H54 (cell line): Measurements from ENCODE around the gene CCNH.

Experiments
- DNase-seq: peaks from one replicate; pipeline ENCODE4 v3.0.0; 2011; ENCODE audit warnings: low spot score, mixed read lengths; ENCODE audit not compliant: insufficient read length
- FAIRE-seq: peaks from 3 replicates; lab custom pipeline; 2011; peaks lifted over from hg19 to GRCh38; lab: Jason Lieb, UNC
- POLR2A ChIP-seq: IDR thresholded peaks from 2 replicates; pipeline ENCODE4 v1.6.1; 2011; ENCODE audit warnings: low read depth, mild to moderate bottlenecking, low read length

Gene CCNH

DNA sequence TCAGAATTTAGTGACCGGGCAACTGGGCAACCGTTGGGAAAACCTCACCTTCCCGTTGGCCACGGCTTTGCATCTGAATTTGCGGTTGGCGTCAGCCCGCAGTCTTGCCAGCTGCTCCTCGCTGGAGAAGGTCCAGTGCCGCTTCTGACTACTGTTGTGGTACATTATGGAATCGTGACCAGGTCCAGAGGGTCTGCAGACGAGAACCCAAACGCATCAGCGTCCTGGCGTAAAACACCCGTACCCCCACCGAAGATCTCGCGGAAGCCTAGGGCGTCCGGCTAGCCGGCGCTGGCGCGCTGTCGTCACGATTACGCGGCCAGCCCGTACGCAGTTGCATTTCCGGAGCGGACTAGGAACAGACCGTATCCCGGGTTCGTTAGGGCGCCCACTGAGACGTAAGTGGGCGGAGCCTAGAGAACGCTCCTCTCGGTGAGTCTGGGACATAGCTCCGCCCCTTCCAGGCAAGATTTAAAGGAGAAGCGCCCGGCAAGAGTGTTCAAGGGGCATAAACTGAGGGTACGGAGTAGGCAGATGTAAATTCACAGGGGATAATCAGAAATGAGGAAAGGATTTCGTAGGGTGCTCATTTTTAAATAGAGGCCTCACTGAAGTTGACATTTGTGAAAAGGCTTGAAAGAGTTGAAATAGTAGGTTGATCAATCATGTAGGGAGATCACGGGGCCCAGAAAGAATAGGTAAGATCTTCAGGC, at the start of gene CCNH:
CCNH (minus strand) TSS at position 301 of the 713 bp plus-strand sequence; CDS start at position 165, 136 bp downstream.
- peak; percentile 95 for TF ChIP-seq POLR2A
- peak; percentile 94 for FAIRE-seq

DNA sequence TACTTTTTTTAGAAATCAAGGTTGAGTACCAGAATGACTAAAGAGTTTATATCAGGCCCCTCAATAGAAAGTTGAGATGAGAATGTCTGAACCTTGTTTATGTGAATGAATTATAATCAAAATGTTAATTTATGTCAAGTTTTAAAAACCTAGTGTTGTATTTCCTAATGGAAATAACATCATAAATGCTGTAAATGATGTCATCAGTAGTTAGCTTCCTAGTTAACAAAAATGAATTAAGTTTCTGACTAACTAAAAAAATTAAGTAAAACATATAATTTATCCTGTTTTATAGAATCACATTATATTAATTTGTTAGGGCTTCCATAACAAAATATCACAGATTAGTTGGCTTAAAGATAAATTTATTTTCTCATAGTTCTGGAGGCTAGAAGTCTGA, 45.0 kb upstream of the CCNH start:
- no peak for TF ChIP-seq POLR2A
- DNase-seq: no peak
- no peak for FAIRE-seq

More for the DNA sequence above, at the start of gene CCNH:
- peak; percentile 70 for DNase-seq

DNA sequence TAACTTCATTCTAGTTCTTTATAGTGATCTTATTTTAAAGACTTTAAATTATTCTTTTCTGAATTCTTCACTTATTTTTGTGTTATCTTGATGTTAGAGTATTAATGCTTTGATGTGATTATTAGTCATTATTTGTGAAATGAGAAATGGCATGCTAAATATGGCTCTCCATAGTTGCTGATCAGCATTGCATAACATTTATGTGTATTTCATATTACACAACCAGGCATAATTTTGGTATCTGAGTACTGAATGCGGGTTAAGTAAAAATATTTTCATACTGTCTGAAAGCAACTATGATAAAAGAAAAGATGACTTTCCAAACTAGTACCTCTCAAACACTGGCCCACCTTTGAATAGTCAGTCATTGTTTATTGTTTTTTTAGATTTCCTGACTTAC, 41.1 kb upstream of the CCNH start:
- no peak for TF ChIP-seq POLR2A
- DNase-seq (no peak), FAIRE-seq (no peak)

DNA sequence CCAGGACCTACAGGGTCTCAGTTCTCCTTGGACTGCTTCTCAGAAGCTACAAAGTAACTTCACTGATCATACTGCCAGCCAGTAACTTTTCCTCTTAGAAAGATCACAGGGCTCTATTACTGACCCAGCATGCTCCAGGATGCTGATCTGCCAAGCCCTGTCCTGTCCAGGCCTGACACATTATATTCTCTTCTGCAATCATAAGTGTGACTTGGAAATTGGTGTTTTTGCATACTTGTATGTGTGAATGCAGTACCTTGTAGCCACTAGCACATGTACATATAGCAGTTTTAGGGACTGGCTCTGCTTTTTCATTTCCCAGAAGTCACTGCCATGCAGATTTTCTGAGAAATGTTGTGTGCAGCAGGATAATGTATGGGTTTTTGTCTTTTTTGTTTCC, 40.1 kb upstream of the CCNH start:
- DNase-seq (no peak), FAIRE-seq (no peak)
- no peak for TF ChIP-seq POLR2A

DNA sequence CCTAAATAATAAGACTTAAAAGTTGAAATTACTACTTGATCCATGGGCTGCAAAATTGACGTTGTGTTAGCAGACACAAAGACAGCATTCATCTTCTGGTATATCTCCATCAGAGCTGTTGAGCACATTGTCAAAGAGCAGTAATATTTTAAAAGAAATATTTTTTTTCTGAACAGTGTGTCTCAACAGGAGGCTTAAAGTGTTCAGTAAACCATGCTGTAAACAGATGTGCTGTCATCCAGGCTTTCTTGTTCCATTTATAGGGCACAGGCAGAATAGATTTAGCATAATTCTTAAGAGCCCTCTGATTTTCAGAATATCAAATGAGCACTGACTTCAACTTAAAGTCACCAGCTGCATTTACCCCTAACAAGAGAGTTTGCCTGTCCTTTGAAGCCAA, 29.7 kb upstream of the CCNH start:
- TF ChIP-seq POLR2A: no peak
- no peak for FAIRE-seq

GRCh38 chr5:87438231-87438630, 25.5 kb upstream of the CCNH start:
- FAIRE-seq: no peak
- no peak for DNase-seq
- no peak for TF ChIP-seq POLR2A

More for the DNA sequence above, 29.7 kb upstream of the CCNH start:
- DNase-seq: no peak

DNA sequence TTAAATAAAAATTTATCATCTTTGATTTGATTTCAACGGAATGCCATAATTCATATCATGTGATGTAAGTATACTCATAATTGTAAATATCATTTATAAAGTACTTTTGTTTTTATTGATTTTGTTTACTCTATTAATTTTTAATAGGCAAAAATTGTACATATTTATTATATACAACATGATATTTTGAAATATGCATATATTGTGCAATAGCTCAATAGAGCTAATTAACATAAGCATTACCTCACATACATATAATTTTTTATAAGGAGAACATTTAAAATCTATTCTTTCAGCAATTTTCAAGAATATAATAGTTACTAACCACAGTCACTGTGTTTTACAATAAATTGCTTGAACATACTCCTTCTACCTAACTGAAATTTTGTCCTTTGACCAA, 25.0 kb upstream of the CCNH start:
- no peak for TF ChIP-seq POLR2A
- FAIRE-seq (no peak), DNase-seq (no peak)

DNA sequence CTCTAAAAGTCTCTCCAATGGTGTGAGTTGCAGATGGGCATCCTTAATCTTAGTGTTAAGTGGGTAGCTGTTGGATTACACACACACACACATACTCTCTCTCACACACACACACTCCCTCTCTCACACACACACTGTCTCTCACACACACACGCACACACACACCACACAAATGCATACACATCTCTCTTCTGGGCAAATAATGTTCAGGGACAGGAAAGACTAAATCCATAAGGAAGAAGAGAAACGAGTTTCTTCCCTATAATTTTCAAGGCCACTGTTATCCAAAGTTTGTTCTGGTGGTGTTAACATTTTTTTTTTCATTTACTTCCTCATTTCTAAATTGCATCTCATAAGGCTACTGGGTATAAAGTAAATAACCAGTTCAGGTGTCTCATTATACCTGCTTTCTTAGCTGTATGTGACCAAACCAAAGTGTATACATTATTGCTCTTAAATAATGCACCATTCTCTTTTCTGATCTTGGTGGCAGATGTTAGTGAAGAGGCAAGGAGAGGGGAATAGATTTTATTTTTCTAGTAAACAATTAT, 22.5 kb upstream of the CCNH start:
- FAIRE-seq (no peak), DNase-seq (no peak)
- TF ChIP-seq POLR2A: no peak

- FAIRE-seq: no peak
- no peak for DNase-seq
- TF ChIP-seq POLR2A: no peak
Measured at GRCh38 chr5:87434461-87434860, 21.7 kb upstream of the CCNH start.

DNA sequence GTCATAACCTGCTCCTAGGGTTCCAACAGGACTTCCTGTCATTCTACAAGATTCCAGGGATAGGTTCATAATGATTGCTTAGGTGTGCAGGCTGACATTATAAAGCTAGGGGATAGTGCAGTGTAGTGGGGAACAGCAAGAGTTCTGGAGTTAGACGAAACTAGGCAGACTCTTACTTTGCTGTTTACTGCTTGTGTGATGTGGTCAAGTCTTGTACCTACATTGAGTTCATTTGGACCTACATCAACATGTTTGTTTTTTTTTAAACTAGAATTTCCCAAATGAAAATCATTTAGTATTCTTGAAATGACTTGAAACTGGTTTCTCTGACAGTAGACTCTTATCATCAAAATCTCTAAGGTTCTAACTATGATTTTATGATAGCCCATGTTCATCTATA, 21.2 kb upstream of the CCNH start:
- DNase-seq: no peak
- no peak for FAIRE-seq
- no peak for TF ChIP-seq POLR2A

DNA sequence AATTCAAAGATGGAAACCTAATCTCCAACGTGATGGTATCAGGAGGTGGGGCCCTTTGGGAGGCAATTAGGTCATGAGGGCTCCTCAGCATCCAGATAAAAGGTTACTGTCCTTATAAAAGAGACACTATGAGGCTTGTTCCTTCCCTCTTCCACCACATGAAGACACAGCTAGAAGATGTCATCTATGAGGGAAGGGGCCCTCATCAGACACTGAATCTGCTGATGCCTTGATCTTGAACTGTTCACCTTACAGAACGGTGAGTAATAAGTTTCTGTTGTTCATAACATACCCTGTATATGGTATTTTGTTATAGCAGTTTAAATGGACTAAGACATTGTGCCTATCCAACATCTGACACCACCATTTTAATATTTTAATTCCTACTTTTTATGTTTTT, 19.7 kb upstream of the CCNH start:
- no peak for FAIRE-seq

DNA sequence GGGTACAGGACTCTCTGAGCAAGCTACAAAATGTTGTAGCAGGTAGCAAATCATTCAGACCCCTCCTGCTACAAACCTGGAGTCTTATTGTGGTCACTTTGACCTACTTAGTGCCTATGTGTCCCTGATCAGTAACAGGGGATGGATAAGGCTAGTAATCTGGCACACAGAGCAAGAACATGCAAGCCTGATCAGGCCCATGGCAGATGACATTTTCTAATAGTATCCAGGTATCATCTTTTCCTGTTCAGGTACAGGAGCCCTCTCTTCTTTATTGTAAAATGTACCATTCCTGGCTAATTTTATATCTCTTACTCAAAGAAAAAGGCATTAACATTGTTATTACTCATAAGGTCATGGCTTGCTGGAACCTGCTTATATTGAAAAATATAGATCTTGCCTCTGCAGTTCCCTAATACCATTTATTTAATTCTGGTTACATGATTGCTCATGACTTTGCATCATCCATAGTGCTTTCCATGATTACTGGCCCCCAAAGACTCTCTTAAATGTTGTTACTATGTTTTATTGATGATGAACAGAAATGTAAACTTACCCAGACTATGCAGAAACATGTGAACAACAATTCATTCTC, 18.2 kb upstream of the CCNH start:
- FAIRE-seq: no peak
- TF ChIP-seq POLR2A: no peak

More for the DNA sequence above, 19.7 kb upstream of the CCNH start:
- DNase-seq: no peak
- TF ChIP-seq POLR2A: no peak

GRCh38 chr5:87423755-87424154, 11.0 kb upstream of the CCNH start:
- DNase-seq (no peak), FAIRE-seq (no peak)
- no peak for TF ChIP-seq POLR2A

More for the DNA sequence above, 18.2 kb upstream of the CCNH start:
- DNase-seq: no peak

GRCh38 chr5:87421307-87421706, 8.6 kb upstream of the CCNH start:
- TF ChIP-seq POLR2A: no peak

GRCh38 chr5:87418506-87418905, 5.8 kb upstream of the CCNH start:
- FAIRE-seq: no peak
- no peak for DNase-seq
- no peak for TF ChIP-seq POLR2A

More at GRCh38 chr5:87421307-87421706, 8.6 kb upstream of the CCNH start:
- FAIRE-seq: no peak
- no peak for DNase-seq

DNA sequence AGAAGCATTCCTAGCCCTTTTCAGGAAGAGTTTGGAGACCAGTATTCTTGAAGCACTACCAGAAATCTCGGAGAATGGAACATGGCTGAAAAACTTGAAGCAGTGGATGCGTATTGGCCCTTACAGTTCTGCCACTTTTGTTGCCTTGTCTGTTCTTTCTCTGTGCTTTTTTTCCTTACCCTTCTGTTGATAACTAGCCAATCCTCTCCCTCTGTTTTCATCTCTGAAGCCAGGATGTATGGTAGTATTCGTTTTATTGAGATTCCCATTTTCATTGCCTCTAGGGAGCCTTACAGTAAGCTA, 564 bp upstream of the CCNH start:
- no peak for DNase-seq
- TF ChIP-seq POLR2A: no peak
- no peak for FAIRE-seq
